Measurements from ENCODE around the gene TRPV3.

TRPV3 gene

DNA sequence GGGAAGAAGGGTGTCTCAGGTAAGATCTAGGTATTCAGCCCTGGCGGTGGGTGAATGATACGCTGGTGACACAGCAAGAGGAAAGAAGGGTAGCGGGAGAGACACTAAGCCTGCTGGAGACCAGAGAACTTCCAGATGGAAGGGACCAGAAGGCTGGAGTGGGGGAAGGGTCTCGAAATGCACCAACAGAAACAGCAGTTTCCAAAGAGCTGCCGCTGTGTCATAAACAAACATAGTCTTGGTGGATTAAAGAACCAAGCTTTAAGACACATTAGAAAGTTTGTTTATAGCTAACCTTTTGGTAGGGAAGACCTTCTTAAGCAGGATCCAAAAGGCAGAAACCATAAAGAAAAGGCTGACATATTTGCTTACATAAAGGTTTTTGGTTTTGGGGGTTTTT is 20.9 kb downstream of the TRPV3 start:
- ChIA-PET POLR2A (no interaction called here), CTCF (no interaction called here)
- Histone ChIP-seq H3K27me3 (replicated peaks in 2 of 5; ENCODE audit: control insufficient read depth in 4 of 5, insufficient read depth in 5 of 5, low read length in 4 of 5) (no peaks in the 10 kb centered on the region), H3K9me3 (ENCODE audit: control extremely low read depth in 1 of 5, control insufficient read depth in 4 of 5, insufficient read depth in 2 of 5, low read depth in 1 of 5, low read length in 4 of 5) (no peaks in the 10 kb centered on the region), H3K4me3 (ENCODE audit: control insufficient read depth in 1 of 7, extremely low read depth in 1 of 7, insufficient read depth in 4 of 7, low read depth in 2 of 7, low read length in 6 of 7) (no peak overlapping the region), H3K36me3 (ENCODE audit: control insufficient read depth in 4 of 4, insufficient read depth in 4 of 4, low read length in 3 of 4) (no peaks in the 10 kb centered on the region), H3K4me1 (ENCODE audit: control extremely low read depth in 1 of 4, control insufficient read depth in 4 of 4, insufficient read depth in 4 of 4, low read length in 3 of 4) (peaks cover 0 to 11% (median 9%) of the 10 kb centered on the region in 4 experiments), H3K27ac (ENCODE audit: insufficient read depth in 1 of 2, low read depth in 1 of 2, low read length in 2 of 2, poor library complexity in 1 of 2, severe bottlenecking in 2 of 2) (no peak overlapping the region)
- WGBS (ENCODE audit: insufficient coverage): 98% methylated on average over 5 of the region's 5 CpGs
- no peak for DNase-seq

GRCh38 chr17:3535253-3535995 is 22.2 kb downstream of the TRPV3 start:
- POLR2A ChIA-PET: no interaction called here
- peak; percentile 71 to 89 (median 88) for DNase-seq
- no peak overlapping the region for H3K27ac ChIP-seq (ENCODE audit: insufficient read depth in 1 of 2, low read depth in 1 of 2, low read length in 2 of 2, poor library complexity in 1 of 2, severe bottlenecking in 2 of 2)
- peaks cover 0 to 11% (median 9%) of the 10 kb centered on the region in 4 experiments for H3K4me1 ChIP-seq (ENCODE audit: control extremely low read depth in 1 of 4, control insufficient read depth in 4 of 4, insufficient read depth in 4 of 4, low read length in 3 of 4)
- WGBS (ENCODE audit: insufficient coverage): 4% methylated on average over 28 of the region's 44 CpGs
- H3K36me3 ChIP-seq (ENCODE audit: control insufficient read depth in 4 of 4, insufficient read depth in 4 of 4, low read length in 3 of 4): no peaks in the 10 kb centered on the region
- H3K4me3 ChIP-seq (ENCODE audit: control insufficient read depth in 1 of 7, extremely low read depth in 1 of 7, insufficient read depth in 4 of 7, low read depth in 2 of 7, low read length in 6 of 7): peak overlapping the region in 6 of 7 experiments; percentile 3 to 78 (median 52)
- H3K9me3 ChIP-seq (ENCODE audit: control extremely low read depth in 1 of 5, control insufficient read depth in 4 of 5, insufficient read depth in 2 of 5, low read depth in 1 of 5, low read length in 4 of 5): no peaks in the 10 kb centered on the region
- no peaks in the 10 kb centered on the region for H3K27me3 ChIP-seq (replicated peaks in 2 of 5; ENCODE audit: control insufficient read depth in 4 of 5, insufficient read depth in 5 of 5, low read length in 4 of 5)
- CTCF ChIA-PET: interaction anchor here (0.6 to 1.0 kb wide), 3 partner anchors 27 to 113 kb away, joined by 3 to 4 read pairs (median 3); no protein-coding TSS in a partner anchor

DNA sequence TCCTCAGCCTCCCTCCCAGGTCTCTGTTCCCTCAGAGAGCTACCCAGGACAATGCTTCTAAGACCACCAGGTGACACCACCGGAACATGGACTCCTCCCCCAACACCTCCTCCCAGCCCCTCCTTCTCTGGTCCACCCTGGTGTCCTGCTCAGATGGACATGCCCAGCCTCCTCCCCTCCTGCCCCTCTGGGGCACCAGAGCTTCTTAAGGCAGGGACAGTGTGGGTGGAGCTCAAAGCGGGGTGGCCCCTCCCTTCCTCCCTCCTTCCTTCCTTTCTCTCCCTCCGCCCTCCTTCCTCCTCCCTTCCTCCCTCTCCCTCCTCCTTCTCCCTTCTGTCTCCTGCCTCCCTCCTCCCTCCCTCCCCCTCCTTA is 22.7 kb downstream of the TRPV3 start:
- ChIA-PET POLR2A (no interaction called here), CTCF (interaction anchor here (0.9 kb wide), 1 partner anchor 113 kb away, joined by 4 read pairs; no protein-coding TSS in a partner anchor)
- peaks cover 0 to 9% (median 8%) of the 10 kb centered on the region in 4 experiments for H3K4me1 ChIP-seq (ENCODE audit: control extremely low read depth in 1 of 4, control insufficient read depth in 4 of 4, insufficient read depth in 4 of 4, low read length in 3 of 4)
- no peaks in the 10 kb centered on the region for H3K36me3 ChIP-seq (ENCODE audit: control insufficient read depth in 4 of 4, insufficient read depth in 4 of 4, low read length in 3 of 4)
- no peaks in the 10 kb centered on the region for H3K27me3 ChIP-seq (replicated peaks in 2 of 5; ENCODE audit: control insufficient read depth in 4 of 5, insufficient read depth in 5 of 5, low read length in 4 of 5)
- peak; percentile 19 to 53 (median 51) for DNase-seq
- H3K9me3 ChIP-seq (ENCODE audit: control extremely low read depth in 1 of 5, control insufficient read depth in 4 of 5, insufficient read depth in 2 of 5, low read depth in 1 of 5, low read length in 4 of 5): no peaks in the 10 kb centered on the region
- WGBS (ENCODE audit: insufficient coverage): 13% methylated on average over 1 of the region's 3 CpGs
- H3K27ac ChIP-seq (ENCODE audit: insufficient read depth in 1 of 2, low read depth in 1 of 2, low read length in 2 of 2, poor library complexity in 1 of 2, severe bottlenecking in 2 of 2): no peak overlapping the region
- no peak overlapping the region for H3K4me3 ChIP-seq (ENCODE audit: control insufficient read depth in 1 of 7, extremely low read depth in 1 of 7, insufficient read depth in 4 of 7, low read depth in 2 of 7, low read length in 6 of 7)

- 95% methylated on average over 3 of the region's 5 CpGs for WGBS (ENCODE audit: insufficient coverage)
Observed at GRCh38 chr17:3533752-3534151, 23.9 kb downstream of the TRPV3 start.

DNA sequence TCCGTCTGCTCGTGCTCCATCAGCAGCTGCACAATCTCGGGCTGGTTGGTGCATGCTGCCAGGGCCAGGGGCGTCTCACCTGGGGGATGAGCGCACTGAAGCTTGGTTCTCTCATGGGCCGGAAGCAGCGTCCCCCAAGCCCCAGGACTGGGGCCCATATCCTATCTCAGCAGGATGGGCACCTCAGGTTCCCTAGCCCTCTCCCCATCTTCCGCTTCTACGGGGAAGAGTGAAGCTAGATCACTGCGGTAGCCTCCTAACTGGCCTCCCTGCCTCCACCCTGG is 24.8 kb downstream of the TRPV3 start:
- no peaks in the 10 kb centered on the region for H3K36me3 ChIP-seq (ENCODE audit: control insufficient read depth in 4 of 4, insufficient read depth in 4 of 4, low read length in 3 of 4)
- no peak overlapping the region for H3K4me3 ChIP-seq (ENCODE audit: control insufficient read depth in 1 of 7, extremely low read depth in 1 of 7, insufficient read depth in 4 of 7, low read depth in 2 of 7, low read length in 6 of 7)
- POLR2A ChIA-PET: no interaction called here
- CTCF ChIA-PET: no interaction called here
- no peaks in the 10 kb centered on the region for H3K27me3 ChIP-seq (replicated peaks in 2 of 5; ENCODE audit: control insufficient read depth in 4 of 5, insufficient read depth in 5 of 5, low read length in 4 of 5)
- WGBS (ENCODE audit: insufficient coverage): 95% methylated on average over 8 of the region's 10 CpGs
- no peaks in the 10 kb centered on the region for H3K9me3 ChIP-seq (ENCODE audit: control extremely low read depth in 1 of 5, control insufficient read depth in 4 of 5, insufficient read depth in 2 of 5, low read depth in 1 of 5, low read length in 4 of 5)
- no peak overlapping the region for H3K27ac ChIP-seq (ENCODE audit: insufficient read depth in 1 of 2, low read depth in 1 of 2, low read length in 2 of 2, poor library complexity in 1 of 2, severe bottlenecking in 2 of 2)
- no peak for DNase-seq
- peaks cover 0 to 9% (median 8%) of the 10 kb centered on the region in 4 experiments for H3K4me1 ChIP-seq (ENCODE audit: control extremely low read depth in 1 of 4, control insufficient read depth in 4 of 4, insufficient read depth in 4 of 4, low read length in 3 of 4)

More at GRCh38 chr17:3533752-3534151, 23.9 kb downstream of the TRPV3 start:
- H3K27me3 ChIP-seq (replicated peaks in 2 of 5; ENCODE audit: control insufficient read depth in 4 of 5, insufficient read depth in 5 of 5, low read length in 4 of 5): no peaks in the 10 kb centered on the region
- no peaks in the 10 kb centered on the region for H3K36me3 ChIP-seq (ENCODE audit: control insufficient read depth in 4 of 4, insufficient read depth in 4 of 4, low read length in 3 of 4)
- no peaks in the 10 kb centered on the region for H3K9me3 ChIP-seq (ENCODE audit: control extremely low read depth in 1 of 5, control insufficient read depth in 4 of 5, insufficient read depth in 2 of 5, low read depth in 1 of 5, low read length in 4 of 5)
- POLR2A ChIA-PET: no interaction called here
- DNase-seq: no peak
- H3K4me1 ChIP-seq (ENCODE audit: control extremely low read depth in 1 of 4, control insufficient read depth in 4 of 4, insufficient read depth in 4 of 4, low read length in 3 of 4): peaks cover 0 to 9% (median 8%) of the 10 kb centered on the region in 4 experiments
- CTCF ChIA-PET: no interaction called here
- H3K27ac ChIP-seq (ENCODE audit: insufficient read depth in 1 of 2, low read depth in 1 of 2, low read length in 2 of 2, poor library complexity in 1 of 2, severe bottlenecking in 2 of 2): no peak overlapping the region
- no peak overlapping the region for H3K4me3 ChIP-seq (ENCODE audit: control insufficient read depth in 1 of 7, extremely low read depth in 1 of 7, insufficient read depth in 4 of 7, low read depth in 2 of 7, low read length in 6 of 7)

DNA sequence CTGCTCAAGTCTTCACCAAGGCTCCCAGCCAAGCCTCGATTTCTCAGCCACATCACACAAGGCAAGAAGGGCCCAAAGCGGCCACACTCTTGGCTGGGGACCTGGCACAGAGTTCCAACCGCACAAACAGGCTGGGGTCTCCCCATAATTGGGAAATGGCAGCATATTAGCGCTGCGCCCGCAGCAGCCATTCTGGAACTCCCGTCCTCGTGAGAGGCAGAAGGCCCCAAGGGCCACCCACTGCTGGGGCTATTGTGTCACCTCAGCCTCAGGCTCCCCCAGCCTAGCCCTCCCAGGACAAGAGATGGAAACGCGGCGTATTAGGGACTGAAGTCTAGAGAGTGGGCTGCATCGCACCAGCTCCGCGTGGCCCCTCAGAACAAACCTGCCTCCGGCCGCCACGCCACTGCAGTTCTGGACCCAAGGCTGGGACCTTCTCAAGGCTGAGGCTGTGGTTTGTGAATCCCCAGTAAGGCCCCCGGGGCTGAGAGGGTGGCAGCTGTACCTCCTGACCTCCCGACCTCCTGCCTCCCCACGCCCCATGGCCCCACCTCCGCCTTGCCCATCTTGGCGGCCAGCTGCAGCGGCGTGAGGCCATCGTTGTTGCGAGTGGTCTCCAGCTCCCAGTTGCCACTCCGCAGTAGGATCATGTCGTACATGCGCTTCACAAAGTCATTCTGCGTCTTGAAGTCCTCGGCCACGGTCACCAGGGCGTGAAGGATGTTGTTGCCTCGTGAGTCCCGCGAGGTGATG is 25.3 kb downstream of the TRPV3 start:
- CTCF ChIA-PET: no interaction called here
- Histone ChIP-seq H3K4me3 (ENCODE audit: control insufficient read depth in 1 of 7, extremely low read depth in 1 of 7, insufficient read depth in 4 of 7, low read depth in 2 of 7, low read length in 6 of 7) (no peak overlapping the region), H3K27ac (ENCODE audit: insufficient read depth in 1 of 2, low read depth in 1 of 2, low read length in 2 of 2, poor library complexity in 1 of 2, severe bottlenecking in 2 of 2) (no peak overlapping the region), H3K9me3 (ENCODE audit: control extremely low read depth in 1 of 5, control insufficient read depth in 4 of 5, insufficient read depth in 2 of 5, low read depth in 1 of 5, low read length in 4 of 5) (no peaks in the 10 kb centered on the region), H3K36me3 (ENCODE audit: control insufficient read depth in 4 of 4, insufficient read depth in 4 of 4, low read length in 3 of 4) (no peaks in the 10 kb centered on the region), H3K4me1 (ENCODE audit: control extremely low read depth in 1 of 4, control insufficient read depth in 4 of 4, insufficient read depth in 4 of 4, low read length in 3 of 4) (peaks cover 0 to 9% (median 8%) of the 10 kb centered on the region in 4 experiments), H3K27me3 (replicated peaks in 2 of 5; ENCODE audit: control insufficient read depth in 4 of 5, insufficient read depth in 5 of 5, low read length in 4 of 5) (no peaks in the 10 kb centered on the region)
- WGBS (ENCODE audit: insufficient coverage): 91% methylated on average over 33 of the region's 36 CpGs
- no peak for DNase-seq
- POLR2A ChIA-PET: no interaction called here
